ENCODE measurements around the gene SEMA5A. TPM values are rescaled to one million over a fixed set of nuclear protein-coding genes. Genes with fewer than 3 reads are reported as not detected.

SEMA5A gene
- polyA plus RNA-seq, 3 donors: not detected

DNA sequence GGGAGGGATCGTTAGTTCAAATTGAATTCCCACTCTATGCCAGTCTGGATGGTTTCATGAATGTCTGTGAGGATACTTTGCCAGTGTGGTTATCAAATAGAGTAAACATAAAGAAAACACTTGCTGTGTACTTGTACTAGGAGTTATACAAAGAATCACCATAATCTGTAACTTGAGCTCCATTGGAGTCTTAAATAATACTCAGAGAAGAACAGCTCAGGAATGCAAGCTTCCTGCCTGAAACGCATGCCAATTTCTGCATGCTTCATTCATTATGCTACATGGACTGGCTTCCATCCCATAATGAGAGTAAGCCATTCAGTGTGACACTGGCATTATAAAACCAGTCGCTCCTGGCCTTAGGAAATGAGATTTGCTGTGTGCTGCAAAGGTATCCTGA lies 351.4 kb downstream of the SEMA5A start:
- 100% methylated on average over 1 of the region's 3 CpGs for WGBS (ENCODE audit: insufficient coverage)
- H3K27me3 ChIP-seq (ENCODE audit: control insufficient read depth in 2 of 2, insufficient read depth in 2 of 2, low read length in 2 of 2): no peaks in the 10 kb centered on the region
- no peak overlapping the region for H3K27ac Mint-ChIP-seq
- no peak overlapping the region for H3K4me3 Mint-ChIP-seq
- H4K20me1 ChIP-seq (ENCODE audit: insufficient read depth, low read length): no peaks in the 10 kb centered on the region
- TF ChIP-seq, protein P1, sequence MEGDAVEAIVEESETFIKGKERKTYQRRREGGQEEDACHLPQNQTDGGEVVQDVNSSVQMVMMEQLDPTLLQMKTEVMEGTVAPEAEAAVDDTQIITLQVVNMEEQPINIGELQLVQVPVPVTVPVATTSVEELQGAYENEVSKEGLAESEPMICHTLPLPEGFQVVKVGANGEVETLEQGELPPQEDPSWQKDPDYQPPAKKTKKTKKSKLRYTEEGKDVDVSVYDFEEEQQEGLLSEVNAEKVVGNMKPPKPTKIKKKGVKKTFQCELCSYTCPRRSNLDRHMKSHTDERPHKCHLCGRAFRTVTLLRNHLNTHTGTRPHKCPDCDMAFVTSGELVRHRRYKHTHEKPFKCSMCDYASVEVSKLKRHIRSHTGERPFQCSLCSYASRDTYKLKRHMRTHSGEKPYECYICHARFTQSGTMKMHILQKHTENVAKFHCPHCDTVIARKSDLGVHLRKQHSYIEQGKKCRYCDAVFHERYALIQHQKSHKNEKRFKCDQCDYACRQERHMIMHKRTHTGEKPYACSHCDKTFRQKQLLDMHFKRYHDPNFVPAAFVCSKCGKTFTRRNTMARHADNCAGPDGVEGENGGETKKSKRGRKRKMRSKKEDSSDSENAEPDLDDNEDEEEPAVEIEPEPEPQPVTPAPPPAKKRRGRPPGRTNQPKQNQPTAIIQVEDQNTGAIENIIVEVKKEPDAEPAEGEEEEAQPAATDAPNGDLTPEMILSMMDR (IDR thresholded peaks at IDR 0.05): no peak
- H3K9me3 Mint-ChIP-seq: peaks cover 0 to 3% (median 0%) of the 10 kb centered on the region in 7 donors
- DNase-seq: no peak
- H3K4me1 ChIP-seq (ENCODE audit: control insufficient read depth in 1 of 2, insufficient read depth in 2 of 2, low read length in 2 of 2): no peaks in the 10 kb centered on the region
- peaks cover 0 to 2% (median 1%) of the 10 kb centered on the region in 3 donors for H3K27me3 Mint-ChIP-seq (ENCODE audit: low read depth in 3 of 3)
- H3K27ac ChIP-seq (ENCODE audit: low read depth in 1 of 2, low read length in 2 of 2): no peak overlapping the region
- no peaks in the 10 kb centered on the region for H3K79me2 ChIP-seq (ENCODE audit: insufficient read depth, low read length)
- no peaks in the 10 kb centered on the region for H3K36me3 ChIP-seq (replicated peaks in 1 of 2; ENCODE audit: control insufficient read depth in 1 of 2, insufficient read depth in 2 of 2, low read length in 2 of 2)
- H3K36me3 Mint-ChIP-seq: no peaks in the 10 kb centered on the region
- intact Hi-C loops (cut with micrococcal nuclease): no loop called here
- no peak overlapping the region for H2AFZ ChIP-seq (ENCODE audit: insufficient read depth, low read depth, low read length, poor library complexity, severe bottlenecking)
- H3K4me1 Mint-ChIP-seq: no peaks in the 10 kb centered on the region
- H3K9ac ChIP-seq (ENCODE audit: insufficient read depth, low read length, poor library complexity, severe bottlenecking): no peak overlapping the region
- H3K9me3 ChIP-seq (replicated peaks in 1 of 2; ENCODE audit: control insufficient read depth in 1 of 2, insufficient read depth in 1 of 2, low read length in 2 of 2): no peaks in the 10 kb centered on the region
- no peak overlapping the region for H3K4me3 ChIP-seq (replicated peaks in 1 of 3; ENCODE audit: low read depth in 2 of 3, low read length in 3 of 3)
- H3K4me2 ChIP-seq (replicated peaks; ENCODE audit: extremely low read depth, low read length, poor library complexity, severe bottlenecking): no peak overlapping the region

DNA sequence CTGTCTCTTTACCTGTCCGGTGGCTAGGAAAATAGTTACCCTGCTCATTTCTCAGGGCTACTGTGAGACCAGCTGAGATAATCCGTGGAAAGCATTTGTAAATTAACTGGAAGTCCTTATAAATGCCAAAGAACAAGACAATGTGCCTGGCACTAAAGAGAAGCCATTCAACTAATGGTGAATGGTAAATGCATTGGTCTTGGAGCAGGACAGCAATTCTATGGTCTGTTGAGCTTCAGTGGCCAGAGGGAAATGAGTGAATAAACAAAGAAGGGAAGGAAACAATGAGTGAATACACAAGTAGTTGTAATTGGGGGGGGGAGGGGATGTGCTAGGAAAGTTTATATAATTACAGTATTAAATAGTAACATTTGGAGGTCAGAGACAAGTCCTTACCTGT lies 353.6 kb downstream of the SEMA5A start:
- no peak overlapping the region for H3K4me3 Mint-ChIP-seq
- Histone ChIP-seq H3K4me3 (replicated peaks in 1 of 3; ENCODE audit: low read depth in 2 of 3, low read length in 3 of 3) (no peak overlapping the region), H3K4me1 (ENCODE audit: control insufficient read depth in 1 of 2, insufficient read depth in 2 of 2, low read length in 2 of 2) (no peaks in the 10 kb centered on the region), H3K27me3 (ENCODE audit: control insufficient read depth in 2 of 2, insufficient read depth in 2 of 2, low read length in 2 of 2) (no peaks in the 10 kb centered on the region), H3K9ac (ENCODE audit: insufficient read depth, low read length, poor library complexity, severe bottlenecking) (no peak overlapping the region), H2AFZ (ENCODE audit: insufficient read depth, low read depth, low read length, poor library complexity, severe bottlenecking) (no peak overlapping the region), H3K79me2 (ENCODE audit: insufficient read depth, low read length) (no peaks in the 10 kb centered on the region), H3K4me2 (replicated peaks; ENCODE audit: extremely low read depth, low read length, poor library complexity, severe bottlenecking) (no peak overlapping the region), H3K9me3 (replicated peaks in 1 of 2; ENCODE audit: control insufficient read depth in 1 of 2, insufficient read depth in 1 of 2, low read length in 2 of 2) (no peaks in the 10 kb centered on the region), H3K27ac (ENCODE audit: low read depth in 1 of 2, low read length in 2 of 2) (no peak overlapping the region), H4K20me1 (ENCODE audit: insufficient read depth, low read length) (no peaks in the 10 kb centered on the region), H3K36me3 (replicated peaks in 1 of 2; ENCODE audit: control insufficient read depth in 1 of 2, insufficient read depth in 2 of 2, low read length in 2 of 2) (no peaks in the 10 kb centered on the region)
- H3K9me3 Mint-ChIP-seq: peaks cover 0 to 5% (median 0%) of the 10 kb centered on the region in 7 donors
- intact Hi-C loops (cut with micrococcal nuclease): no loop called here
- peaks cover 1 to 3% (median 2%) of the 10 kb centered on the region in 3 donors for H3K27me3 Mint-ChIP-seq (ENCODE audit: low read depth in 3 of 3)
- H3K4me1 Mint-ChIP-seq: no peaks in the 10 kb centered on the region
- TF ChIP-seq, protein P1 (IDR thresholded peaks at IDR 0.05): no peak
- H3K27ac Mint-ChIP-seq: no peak overlapping the region
- H3K36me3 Mint-ChIP-seq: no peaks in the 10 kb centered on the region
- 93% methylated on average over 2 of the region's 2 CpGs for WGBS (ENCODE audit: insufficient coverage)
- no peak for DNase-seq
